ENCODE results near the gene NRG2.

DNA sequence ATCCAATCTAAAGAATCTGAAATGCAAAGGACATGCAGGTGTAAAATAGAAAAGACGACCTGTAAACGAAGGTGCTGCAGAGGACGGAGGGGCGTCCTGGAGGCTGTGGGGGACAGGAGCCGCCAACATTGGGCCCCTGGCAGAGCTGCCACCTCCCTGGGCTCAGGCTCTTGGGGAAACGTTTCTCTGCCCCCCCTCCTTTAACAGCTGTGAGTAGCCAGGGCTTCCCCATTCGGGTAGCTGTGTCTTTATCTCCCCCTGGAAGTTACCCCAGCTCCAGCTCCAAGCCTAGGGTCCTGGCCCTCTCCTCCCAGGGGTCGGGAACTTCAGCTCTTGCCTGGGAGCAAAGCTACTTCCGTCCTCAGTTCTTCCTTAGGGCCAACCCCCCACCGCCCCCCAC, 196.0 kb downstream of the NRG2 start:
- TF ChIP-seq, protein P1, sequence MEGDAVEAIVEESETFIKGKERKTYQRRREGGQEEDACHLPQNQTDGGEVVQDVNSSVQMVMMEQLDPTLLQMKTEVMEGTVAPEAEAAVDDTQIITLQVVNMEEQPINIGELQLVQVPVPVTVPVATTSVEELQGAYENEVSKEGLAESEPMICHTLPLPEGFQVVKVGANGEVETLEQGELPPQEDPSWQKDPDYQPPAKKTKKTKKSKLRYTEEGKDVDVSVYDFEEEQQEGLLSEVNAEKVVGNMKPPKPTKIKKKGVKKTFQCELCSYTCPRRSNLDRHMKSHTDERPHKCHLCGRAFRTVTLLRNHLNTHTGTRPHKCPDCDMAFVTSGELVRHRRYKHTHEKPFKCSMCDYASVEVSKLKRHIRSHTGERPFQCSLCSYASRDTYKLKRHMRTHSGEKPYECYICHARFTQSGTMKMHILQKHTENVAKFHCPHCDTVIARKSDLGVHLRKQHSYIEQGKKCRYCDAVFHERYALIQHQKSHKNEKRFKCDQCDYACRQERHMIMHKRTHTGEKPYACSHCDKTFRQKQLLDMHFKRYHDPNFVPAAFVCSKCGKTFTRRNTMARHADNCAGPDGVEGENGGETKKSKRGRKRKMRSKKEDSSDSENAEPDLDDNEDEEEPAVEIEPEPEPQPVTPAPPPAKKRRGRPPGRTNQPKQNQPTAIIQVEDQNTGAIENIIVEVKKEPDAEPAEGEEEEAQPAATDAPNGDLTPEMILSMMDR (IDR thresholded peaks at IDR 0.05), result no peak
- TF ChIP-seq POLR2A (IDR thresholded peaks at IDR 0.05), result no peak

Data from esophagus squamous epithelium (tissue), 4 donors.